Body of pancreas (tissue), 4 donors: Measurements from ENCODE around the gene PCYT2. TPM values are rescaled to one million over a fixed set of nuclear protein-coding genes. Genes with fewer than 3 reads are reported as not detected.

ENCODE experiments used
- ATAC-seq: fragments of 150-250 bp; one replicate; pipeline ENCODE4 v1.9.1; 2016
- DNase-seq, 4 donors: peaks; one replicate each; pipeline ENCODE4 v3.0.0-alpha.2; 2019
- H3K27ac ChIP-seq, 4 donors: fragments of 200-600 bp; sonication (generic); 1 replicate in 3 of 4; 2 replicates in 1 of 4; pipeline versions ENCODE4 v1.5.1 to v1.6.1; 2016 to 2019; ENCODE audit warnings: mild to moderate bottlenecking in 1 of 4, mixed read lengths in 1 of 4, moderate library complexity in 1 of 4
- H3K27me3 ChIP-seq, 2 donors: fragments of 200-600 bp; sonication (generic); one replicate each; pipeline ENCODE4 v1.6.0; 2016; ENCODE audit warnings: mild to moderate bottlenecking in 1 of 2
- H3K36me3 ChIP-seq, 2 donors: fragments of 200-600 bp; sonication (generic); replicated peaks in 1 of 2; 2 replicates each; pipeline ENCODE4 v1.5.1; 2016; ENCODE audit warnings: low read depth in 2 of 2; ENCODE audit not compliant: insufficient read depth in 1 of 2
- H3K4me1 ChIP-seq: fragments of 200-600 bp; sonication (generic); one replicate; pipeline ENCODE4 v1.6.0; 2016
- H3K4me3 ChIP-seq, 2 donors: fragments of 200-600 bp; sonication (generic); 1 replicate in 1 of 2; 2 replicates in 1 of 2; pipeline ENCODE4 v1.5.1; 2016 to 2019
- H3K9me3 ChIP-seq, 3 donors: fragments of 200-600 bp; sonication (generic); 1 replicate in 2 of 3; 2 replicates in 1 of 3; pipeline ENCODE4 v1.5.1; 2016
- POLR2A ChIP-seq, 3 donors: fragments of 450-650 bp; IDR thresholded peaks; one replicate each; pipeline ENCODE4 v1.6.1; 2016; ENCODE audit warnings: antibody characterized with exemption in 3 of 3, mild to moderate bottlenecking in 2 of 3
- WGBS, 2 donors: methylation state at CpG; one replicate each; pipeline ENCODE4 v1.1.5; 2017; 5-methylcytosine and 5-hydroxymethylcytosine counted together
- intact Hi-C: fragments of 100-400 bp; cut with DNase I; formaldehyde crosslinking; loops from one replicate; pipeline ENCODE4 v1.15.1; 2023
- total RNA-seq, 2 donors: library from RNA; depleted of rRNA; stranded (reverse); fragments of >200 nt; gene quantifications; one replicate each; pipeline ENCODE4 v1.1.0, GENCODE V29; 2016
- TF ChIP-seq, protein P1 (sequence below), 7 experiments: fragments of 450-650 bp in 4 of 7; fragments of 200-600 bp in 3 of 7; sonication (generic) in 3 of 7; IDR thresholded peaks; one replicate each; pipeline ENCODE4 v1.5.1; 2016 to 2019; ENCODE audit warnings: antibody characterized with exemption in 7 of 7

The PCYT2 gene
- total RNA-seq, 2 donors from 2014 or later = 13.0 to 25.1 TPM

DNA sequence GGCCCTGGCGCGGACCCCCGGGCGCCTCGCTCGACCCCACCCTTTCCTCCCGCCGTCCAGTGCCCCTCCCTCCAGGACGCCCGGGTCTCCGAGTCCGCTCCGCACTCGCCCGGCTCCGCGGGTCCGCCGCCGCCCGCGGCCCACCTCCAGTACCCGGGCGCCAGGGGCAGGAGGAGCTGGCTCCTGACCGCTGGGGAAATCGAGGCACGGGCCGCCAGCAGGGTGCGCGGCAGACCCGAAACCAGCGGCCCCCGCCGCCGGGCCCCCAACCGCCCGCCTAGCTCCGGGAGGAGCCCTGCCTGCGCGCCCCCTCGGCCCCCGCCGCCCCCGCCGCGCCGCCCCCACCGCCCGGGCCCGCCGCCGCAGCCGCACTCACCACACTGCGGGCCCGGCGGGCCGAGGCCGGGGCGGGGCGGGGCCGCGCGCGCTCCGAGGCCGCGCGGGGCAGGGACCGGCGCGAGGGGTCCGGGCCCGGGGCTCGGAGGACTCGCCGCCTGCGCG, 16.0 kb upstream of the PCYT2 start:
- 1% methylated on average over 24 of the region's 78 CpGs; no CpG with 5 or more reads in 1 of the 2 donors for WGBS, 2 donors
- intact Hi-C loops = no loop called here
- Histone ChIP-seq H3K27ac (peak overlapping the region; percentile 89 to 98 (median 96)), H3K27me3 (no peaks in the 10 kb centered on the region), H3K4me1 (peaks cover 51% of the 10 kb centered on the region), H3K9me3 (no peaks in the 10 kb centered on the region), H3K4me3 (peak overlapping the region; percentile 85 to 98), H3K36me3 (no peaks in the 10 kb centered on the region)
- TF ChIP-seq POLR2A (IDR thresholded peaks at IDR 0.05) = no peak
- TF ChIP-seq, protein P1, sequence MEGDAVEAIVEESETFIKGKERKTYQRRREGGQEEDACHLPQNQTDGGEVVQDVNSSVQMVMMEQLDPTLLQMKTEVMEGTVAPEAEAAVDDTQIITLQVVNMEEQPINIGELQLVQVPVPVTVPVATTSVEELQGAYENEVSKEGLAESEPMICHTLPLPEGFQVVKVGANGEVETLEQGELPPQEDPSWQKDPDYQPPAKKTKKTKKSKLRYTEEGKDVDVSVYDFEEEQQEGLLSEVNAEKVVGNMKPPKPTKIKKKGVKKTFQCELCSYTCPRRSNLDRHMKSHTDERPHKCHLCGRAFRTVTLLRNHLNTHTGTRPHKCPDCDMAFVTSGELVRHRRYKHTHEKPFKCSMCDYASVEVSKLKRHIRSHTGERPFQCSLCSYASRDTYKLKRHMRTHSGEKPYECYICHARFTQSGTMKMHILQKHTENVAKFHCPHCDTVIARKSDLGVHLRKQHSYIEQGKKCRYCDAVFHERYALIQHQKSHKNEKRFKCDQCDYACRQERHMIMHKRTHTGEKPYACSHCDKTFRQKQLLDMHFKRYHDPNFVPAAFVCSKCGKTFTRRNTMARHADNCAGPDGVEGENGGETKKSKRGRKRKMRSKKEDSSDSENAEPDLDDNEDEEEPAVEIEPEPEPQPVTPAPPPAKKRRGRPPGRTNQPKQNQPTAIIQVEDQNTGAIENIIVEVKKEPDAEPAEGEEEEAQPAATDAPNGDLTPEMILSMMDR (IDR thresholded peaks at IDR 0.05) = no peak
- ATAC-seq (peak; percentile 0), DNase-seq (no peak)

DNA sequence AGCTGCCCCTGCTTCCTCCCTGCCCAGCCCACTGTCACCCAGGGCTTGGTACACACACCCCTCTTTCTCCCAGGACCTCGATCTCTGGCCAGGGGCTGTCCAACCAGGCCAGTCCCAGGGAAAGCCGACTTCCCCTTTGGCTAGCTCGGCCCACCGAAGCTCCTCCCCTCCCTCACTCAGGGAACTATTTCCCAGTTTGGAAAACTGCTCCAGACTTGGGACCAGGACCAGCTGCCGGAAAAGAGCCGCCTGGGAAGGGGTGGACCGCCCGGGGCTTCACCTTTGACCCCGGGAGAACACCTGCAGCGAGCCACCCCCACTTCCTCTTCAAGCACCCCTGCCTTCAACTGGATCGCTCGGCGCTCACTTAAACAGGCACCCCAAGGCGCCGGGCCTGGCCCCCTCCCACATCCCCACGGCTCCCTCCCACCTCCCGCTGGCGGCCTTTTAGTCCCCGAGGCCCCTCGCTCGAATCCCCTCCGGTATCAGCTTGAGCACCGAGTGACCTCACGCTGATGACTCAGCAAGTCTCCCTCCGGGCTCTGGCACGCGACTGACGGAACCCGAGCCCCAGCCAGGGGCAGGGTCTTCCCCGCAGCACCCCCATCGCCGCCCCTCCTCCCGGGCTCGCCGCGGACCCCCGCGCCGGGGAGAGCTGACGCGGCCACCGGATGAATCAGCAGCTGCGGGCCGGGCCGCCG, 15.4 kb upstream of the PCYT2 start:
- 1 to 2% methylated on average over 16 to 46 of the region's 46 CpGs for WGBS, 2 donors
- Histone ChIP-seq H3K27ac (peak overlapping the region; percentile 89 to 98 (median 96)), H3K9me3 (no peaks in the 10 kb centered on the region), H3K27me3 (no peaks in the 10 kb centered on the region), H3K4me3 (peak overlapping the region; percentile 85 to 98), H3K36me3 (no peaks in the 10 kb centered on the region), H3K4me1 (peaks cover 51% of the 10 kb centered on the region)
- DNase-seq (peak; percentile 80 to 91 (median 88)), ATAC-seq (peak; percentile 61)
- peak; percentile 36 to 68 (median 66) for TF ChIP-seq POLR2A (IDR thresholded peaks at IDR 0.05)
- TF ChIP-seq, protein P1 (IDR thresholded peaks at IDR 0.05) = no peak
- intact Hi-C loops = no loop called here

DNA sequence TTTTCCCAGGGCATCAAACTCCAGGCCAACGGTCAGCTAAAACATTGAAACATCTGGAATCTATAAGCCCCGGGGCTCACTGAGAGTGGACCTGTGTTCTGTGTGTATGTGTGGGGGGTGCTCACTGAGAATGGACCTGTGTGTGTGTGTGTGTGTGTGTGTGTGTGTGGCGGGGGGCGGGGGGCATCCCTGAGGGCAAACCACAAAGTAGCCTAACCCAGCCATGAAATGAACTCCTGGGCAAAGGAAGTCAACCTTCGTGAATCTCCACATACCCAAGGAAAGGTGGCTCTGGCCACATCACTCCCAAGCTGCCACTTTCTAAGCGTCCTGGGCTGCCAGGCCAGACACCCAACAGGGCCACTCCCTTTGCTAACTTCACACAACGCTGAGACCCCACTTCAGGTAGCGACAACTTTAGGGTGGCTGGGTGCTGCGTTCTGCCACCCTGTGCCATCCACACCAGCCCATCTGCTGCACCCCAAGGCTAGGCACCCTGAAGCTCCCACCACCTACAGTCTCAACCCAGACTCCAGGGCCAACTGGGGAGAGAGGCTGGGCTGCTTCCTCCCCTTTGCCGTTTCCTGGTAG, 14.8 kb upstream of the PCYT2 start:
- peaks cover 51% of the 10 kb centered on the region for H3K4me1 ChIP-seq
- WGBS, 2 donors = 31 to 41% methylated on average over 6 to 10 of the region's 10 CpGs
- intact Hi-C loops = no loop called here

DNA sequence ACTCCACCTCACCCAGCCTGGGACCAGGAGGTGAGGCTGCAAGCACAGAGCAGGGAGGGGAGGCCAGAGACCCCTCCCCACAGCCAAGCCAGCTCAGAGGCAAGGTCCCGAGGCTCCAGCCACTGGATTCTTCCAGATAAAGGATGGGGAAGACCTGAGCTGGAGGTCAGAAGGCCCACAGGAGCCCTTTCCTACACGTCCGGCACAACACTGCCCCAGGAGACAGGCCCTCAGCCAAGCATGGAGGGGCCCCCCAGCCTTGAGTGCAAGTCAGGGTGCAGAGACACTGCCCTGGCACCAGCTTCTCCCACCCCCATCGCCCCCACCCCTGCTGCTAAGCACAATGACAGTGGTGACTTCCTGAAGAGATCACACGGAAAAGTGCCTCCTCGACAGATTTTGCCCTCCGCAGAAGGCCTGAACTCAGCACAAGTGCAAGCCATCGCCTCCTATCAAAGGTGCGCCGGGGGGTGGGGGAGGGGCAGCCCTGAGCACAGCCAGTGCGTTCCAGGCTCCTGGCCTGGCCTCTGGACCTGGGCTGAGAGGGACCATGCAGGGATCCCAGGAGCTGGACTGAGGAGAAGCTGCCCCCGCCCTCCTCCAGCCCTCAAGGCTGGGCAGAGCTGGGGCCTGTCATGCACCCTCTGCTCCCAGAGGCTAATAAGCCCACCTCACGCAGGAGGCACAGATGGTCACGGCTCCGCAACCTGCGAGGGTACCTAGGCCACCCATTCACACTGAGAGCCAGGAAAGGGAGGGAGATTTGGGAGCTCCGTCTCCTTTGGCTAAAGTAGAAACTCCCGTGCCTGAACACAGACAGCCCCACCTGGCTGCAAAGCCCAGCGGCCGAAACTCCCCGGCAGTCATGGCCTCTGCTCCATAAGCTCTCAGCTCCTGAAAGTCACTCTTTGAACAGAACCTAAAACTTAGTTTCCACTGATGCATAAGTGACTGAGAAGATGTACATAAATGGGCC, 13.6 kb upstream of the PCYT2 start:
- DNase-seq = peak in 1 of 4 donors; percentile 39
- Histone ChIP-seq H3K27me3 (no peaks in the 10 kb centered on the region), H3K27ac (peak overlapping the region in 2 of 4 donors; percentile 63 to 98), H3K9me3 (no peaks in the 10 kb centered on the region), H3K36me3 (no peaks in the 10 kb centered on the region), H3K4me1 (peaks cover 51% of the 10 kb centered on the region), H3K4me3 (no peak overlapping the region)
- no peak for ATAC-seq
- intact Hi-C loops = no loop called here
- WGBS, 2 donors = 47 to 78% methylated on average over 12 to 21 of the region's 21 CpGs
- TF ChIP-seq, protein P1 (IDR thresholded peaks at IDR 0.05) = no peak
- TF ChIP-seq POLR2A (IDR thresholded peaks at IDR 0.05) = no peak

More for the DNA sequence above, 14.8 kb upstream of the PCYT2 start:
- DNase-seq (no peak), ATAC-seq (no peak)
- no peaks in the 10 kb centered on the region for H3K36me3 ChIP-seq
- TF ChIP-seq POLR2A (IDR thresholded peaks at IDR 0.05) = no peak
- TF ChIP-seq, protein P1 (IDR thresholded peaks at IDR 0.05) = no peak
- no peaks in the 10 kb centered on the region for H3K9me3 ChIP-seq
- no peaks in the 10 kb centered on the region for H3K27me3 ChIP-seq
- no peak overlapping the region for H3K4me3 ChIP-seq
- peak overlapping the region; percentile 89 to 98 (median 96) for H3K27ac ChIP-seq
